WTC11 (cell line): ENCODE results near the gene GPR18. TPM values are rescaled to one million over a fixed set of nuclear protein-coding genes. Genes with fewer than 3 reads are reported as not detected.

ENCODE experiments used
- ATAC-seq: fragments of 200-7000 bp; cut with Tn5 transposase; 2 replicates; pipeline ENCODE4 v1.10.0; 2021; ENCODE audit warnings: mild to moderate bottlenecking, moderate library complexity
- CTCF ChIA-PET: fragments of 300-600 bp; sonication (Branson Sonifier 250); formaldehyde crosslinking; loops from one replicate; lab custom pipeline; 2021; ENCODE audit warnings: antibody characterized with exemption; lab: Charles Lee
- POLR2A ChIA-PET: fragments of 350-600 bp; sonication (Branson Sonifier 250); formaldehyde crosslinking; loops from one replicate; lab custom pipeline; 2021; ENCODE audit warnings: antibody characterized with exemption; lab: Charles Lee
- DNase-seq: peaks from one replicate; pipeline ENCODE4 v3.0.0; 2021; ENCODE audit warnings: low spot score
- H3K27ac Mint-ChIP-seq: 2 replicates; pipeline ENCODE4 v1.8.0; 2021; ENCODE audit warnings: mixed read lengths
- H3K27me3 Mint-ChIP-seq: 2 replicates; pipeline ENCODE4 v1.8.0; 2021; ENCODE audit warnings: low read depth, mild to moderate bottlenecking, moderate library complexity, mixed read lengths
- H3K36me3 Mint-ChIP-seq: 2 replicates; pipeline ENCODE4 v1.8.0; 2021; ENCODE audit warnings: mixed read lengths
- H3K4me1 Mint-ChIP-seq: 2 replicates; pipeline ENCODE4 v1.8.0; 2022; ENCODE audit warnings: mixed read lengths
- H3K4me3 Mint-ChIP-seq: 2 replicates; pipeline ENCODE4 v1.8.0; 2021; ENCODE audit warnings: mild to moderate bottlenecking, moderate library complexity, mixed read lengths
- H3K9me3 Mint-ChIP-seq: 2 replicates; pipeline ENCODE4 v1.8.0; 2021; ENCODE audit warnings: mixed read lengths
- ARID4B ChIP-seq: sonication (generic); formaldehyde crosslinking; IDR thresholded peaks from 2 replicates; pipeline ENCODE4 v1.8.0; 2023; ENCODE audit warnings: missing genetic modification reagents, mild to moderate bottlenecking, borderline replicate concordance
- CTCF ChIP-seq: fragments of 200-600 bp; IDR thresholded peaks from 2 replicates; pipeline ENCODE4 v1.8.0; 2022; ENCODE audit warnings: antibody characterized with exemption
- ELF4 ChIP-seq: sonication (generic); formaldehyde crosslinking; IDR thresholded peaks from 2 replicates; pipeline ENCODE4 v1.8.1; 2022; ENCODE audit warnings: low read depth, mild to moderate bottlenecking, moderate library complexity, missing genetic modification reagents
- EMX1 ChIP-seq: fragments of 250-450 bp; sonication (Bioruptor Pico); IDR thresholded peaks from 2 replicates; pipeline ENCODE4 v1.8.0; 2021; ENCODE audit warnings: mild to moderate bottlenecking
- ERG ChIP-seq: fragments of 250-450 bp; sonication (Bioruptor Pico); IDR thresholded peaks from 2 replicates; pipeline ENCODE4 v1.8.0; 2021; ENCODE audit warnings: mild to moderate bottlenecking
- IRF2 ChIP-seq: sonication (generic); formaldehyde crosslinking; IDR thresholded peaks from 2 replicates; pipeline ENCODE4 v1.8.0; 2022; ENCODE audit warnings: low read depth, missing genetic modification reagents, borderline replicate concordance
- MXD4 ChIP-seq: fragments of 250-450 bp; sonication (Bioruptor Pico); IDR thresholded peaks from 2 replicates; pipeline ENCODE4 v1.8.0; 2021; ENCODE audit warnings: mild to moderate bottlenecking, moderate library complexity, borderline replicate concordance
- PRDM15 ChIP-seq: sonication (generic); formaldehyde crosslinking; IDR thresholded peaks from 2 replicates; pipeline ENCODE4 v1.8.0; 2022; ENCODE audit warnings: missing genetic modification reagents
- PREB ChIP-seq: sonication (generic); formaldehyde crosslinking; IDR thresholded peaks from 2 replicates; pipeline ENCODE4 v1.8.1; 2022; ENCODE audit warnings: mild to moderate bottlenecking, missing genetic modification reagents, moderate library complexity, borderline replicate concordance
- USF2 ChIP-seq: sonication (generic); formaldehyde crosslinking; IDR thresholded peaks from 2 replicates; pipeline ENCODE4 v1.8.1; 2023; ENCODE audit warnings: mild to moderate bottlenecking, missing genetic modification reagents, moderate library complexity
- ZMAT4 ChIP-seq: fragments of 250-450 bp; sonication (Bioruptor Pico); IDR thresholded peaks from 2 replicates; pipeline ENCODE4 v1.9.0; 2021; ENCODE audit warnings: mild to moderate bottlenecking
- total RNA-seq: library from RNA; stranded (reverse); gene quantifications from 3 replicates; pipeline ENCODE4 v1.2.3, GENCODE V29; 2021
- TF ChIP-seq, protein P1 (sequence below): sonication (generic); formaldehyde crosslinking; IDR thresholded peaks from 2 replicates; pipeline ENCODE4 v1.8.1; 2023; ENCODE audit warnings: mild to moderate bottlenecking, missing genetic modification reagents, borderline replicate concordance
- TF ChIP-seq, protein P2 (sequence below): sonication (generic); formaldehyde crosslinking; IDR thresholded peaks from 2 replicates; pipeline ENCODE4 v1.8.0; 2022; ENCODE audit warnings: mild to moderate bottlenecking, missing genetic modification reagents
- TF ChIP-seq, protein P3 (sequence below): sonication (generic); formaldehyde crosslinking; IDR thresholded peaks from 2 replicates; pipeline ENCODE4 v1.8.0; 2023; ENCODE audit warnings: missing genetic modification reagents
- TF ChIP-seq, protein P4 (sequence below): sonication (generic); formaldehyde crosslinking; IDR thresholded peaks from 2 replicates; pipeline ENCODE4 v1.8.1; 2023; ENCODE audit warnings: mild to moderate bottlenecking, moderate library complexity, missing genetic modification reagents

The GPR18 gene
- total RNA-seq, 1 experiment from 2014 or later, result 0.09 TPM

DNA sequence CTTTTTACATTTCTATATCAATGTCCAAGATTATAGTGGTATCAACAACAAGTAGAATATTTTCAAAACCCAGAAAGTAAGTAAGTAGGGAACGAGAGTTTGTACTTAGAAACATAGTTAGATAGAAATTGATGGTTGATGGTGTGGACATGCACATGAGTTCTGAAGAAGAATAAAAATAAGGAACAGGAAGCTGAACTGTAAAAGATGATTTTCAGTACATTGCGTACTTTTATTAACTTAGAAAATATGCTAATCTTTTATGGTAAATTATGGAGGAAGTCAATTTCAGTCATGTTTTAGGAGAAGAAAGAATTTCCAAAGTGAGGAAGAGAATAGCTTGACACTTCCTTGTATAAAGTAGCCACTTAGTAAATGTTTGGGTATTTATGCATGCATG, 12.3 kb upstream of the GPR18 start:
- Mint-ChIP-seq H3K36me3 (peaks cover 5% of the 10 kb centered on the region), H3K27ac (no peak overlapping the region), H3K27me3 (no peaks in the 10 kb centered on the region), H3K9me3 (peaks cover 5% of the 10 kb centered on the region; the same call in 1 of the 2 replicates), H3K4me3 (no peak overlapping the region), H3K4me1 (peaks cover under 1% of the 10 kb centered on the region)
- ChIA-PET POLR2A (interaction anchor here (0.5 kb wide), 1 partner anchor 70 kb away, joined by 4 read pairs; no protein-coding TSS in a partner anchor), CTCF (interaction anchor here (1.5 to 2.1 kb wide), 5 partner anchors 11 to 176 kb away, joined by 3 to 6 read pairs (median 5); no protein-coding TSS in a partner anchor)
- DNase-seq (no peak), ATAC-seq (no peak)
- no peak for TF ChIP-seq ARID4B
- no peak for TF ChIP-seq CTCF
- TF ChIP-seq, protein P1, sequence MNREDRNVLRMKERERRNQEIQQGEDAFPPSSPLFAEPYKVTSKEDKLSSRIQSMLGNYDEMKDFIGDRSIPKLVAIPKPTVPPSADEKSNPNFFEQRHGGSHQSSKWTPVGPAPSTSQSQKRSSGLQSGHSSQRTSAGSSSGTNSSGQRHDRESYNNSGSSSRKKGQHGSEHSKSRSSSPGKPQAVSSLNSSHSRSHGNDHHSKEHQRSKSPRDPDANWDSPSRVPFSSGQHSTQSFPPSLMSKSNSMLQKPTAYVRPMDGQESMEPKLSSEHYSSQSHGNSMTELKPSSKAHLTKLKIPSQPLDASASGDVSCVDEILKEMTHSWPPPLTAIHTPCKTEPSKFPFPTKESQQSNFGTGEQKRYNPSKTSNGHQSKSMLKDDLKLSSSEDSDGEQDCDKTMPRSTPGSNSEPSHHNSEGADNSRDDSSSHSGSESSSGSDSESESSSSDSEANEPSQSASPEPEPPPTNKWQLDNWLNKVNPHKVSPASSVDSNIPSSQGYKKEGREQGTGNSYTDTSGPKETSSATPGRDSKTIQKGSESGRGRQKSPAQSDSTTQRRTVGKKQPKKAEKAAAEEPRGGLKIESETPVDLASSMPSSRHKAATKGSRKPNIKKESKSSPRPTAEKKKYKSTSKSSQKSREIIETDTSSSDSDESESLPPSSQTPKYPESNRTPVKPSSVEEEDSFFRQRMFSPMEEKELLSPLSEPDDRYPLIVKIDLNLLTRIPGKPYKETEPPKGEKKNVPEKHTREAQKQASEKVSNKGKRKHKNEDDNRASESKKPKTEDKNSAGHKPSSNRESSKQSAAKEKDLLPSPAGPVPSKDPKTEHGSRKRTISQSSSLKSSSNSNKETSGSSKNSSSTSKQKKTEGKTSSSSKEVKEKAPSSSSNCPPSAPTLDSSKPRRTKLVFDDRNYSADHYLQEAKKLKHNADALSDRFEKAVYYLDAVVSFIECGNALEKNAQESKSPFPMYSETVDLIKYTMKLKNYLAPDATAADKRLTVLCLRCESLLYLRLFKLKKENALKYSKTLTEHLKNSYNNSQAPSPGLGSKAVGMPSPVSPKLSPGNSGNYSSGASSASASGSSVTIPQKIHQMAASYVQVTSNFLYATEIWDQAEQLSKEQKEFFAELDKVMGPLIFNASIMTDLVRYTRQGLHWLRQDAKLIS (CRISPR knock-in tag), result no peak
- TF ChIP-seq MXD4 (CRISPR knock-in tag), result no peak
- TF ChIP-seq ELF4 (CRISPR knock-in tag), result no peak
- TF ChIP-seq, protein P2, sequence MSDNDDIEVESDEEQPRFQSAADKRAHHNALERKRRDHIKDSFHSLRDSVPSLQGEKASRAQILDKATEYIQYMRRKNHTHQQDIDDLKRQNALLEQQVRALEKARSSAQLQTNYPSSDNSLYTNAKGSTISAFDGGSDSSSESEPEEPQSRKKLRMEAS (CRISPR knock-in tag), result no peak
- TF ChIP-seq EMX1 (CRISPR knock-in tag), result no peak
- TF ChIP-seq, protein P3, sequence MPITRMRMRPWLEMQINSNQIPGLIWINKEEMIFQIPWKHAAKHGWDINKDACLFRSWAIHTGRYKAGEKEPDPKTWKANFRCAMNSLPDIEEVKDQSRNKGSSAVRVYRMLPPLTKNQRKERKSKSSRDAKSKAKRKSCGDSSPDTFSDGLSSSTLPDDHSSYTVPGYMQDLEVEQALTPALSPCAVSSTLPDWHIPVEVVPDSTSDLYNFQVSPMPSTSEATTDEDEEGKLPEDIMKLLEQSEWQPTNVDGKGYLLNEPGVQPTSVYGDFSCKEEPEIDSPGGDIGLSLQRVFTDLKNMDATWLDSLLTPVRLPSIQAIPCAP, result no peak
- TF ChIP-seq USF2, result no peak
- no peak for TF ChIP-seq ZMAT4 (CRISPR knock-in tag)
- TF ChIP-seq PREB (CRISPR knock-in tag), result no peak
- TF ChIP-seq, protein P4, sequence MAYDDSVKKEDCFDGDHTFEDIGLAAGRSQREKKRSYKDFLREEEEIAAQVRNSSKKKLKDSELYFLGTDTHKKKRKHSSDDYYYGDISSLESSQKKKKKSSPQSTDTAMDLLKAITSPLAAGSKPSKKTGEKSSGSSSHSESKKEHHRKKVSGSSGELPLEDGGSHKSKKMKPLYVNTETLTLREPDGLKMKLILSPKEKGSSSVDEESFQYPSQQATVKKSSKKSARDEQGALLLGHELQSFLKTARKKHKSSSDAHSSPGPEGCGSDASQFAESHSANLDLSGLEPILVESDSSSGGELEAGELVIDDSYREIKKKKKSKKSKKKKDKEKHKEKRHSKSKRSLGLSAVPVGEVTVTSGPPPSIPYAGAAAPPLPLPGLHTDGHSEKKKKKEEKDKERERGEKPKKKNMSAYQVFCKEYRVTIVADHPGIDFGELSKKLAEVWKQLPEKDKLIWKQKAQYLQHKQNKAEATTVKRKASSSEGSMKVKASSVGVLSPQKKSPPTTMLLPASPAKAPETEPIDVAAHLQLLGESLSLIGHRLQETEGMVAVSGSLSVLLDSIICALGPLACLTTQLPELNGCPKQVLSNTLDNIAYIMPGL (CRISPR knock-in tag), result no peak
- TF ChIP-seq IRF2 (CRISPR knock-in tag), result no peak
- TF ChIP-seq ERG, result no peak
- TF ChIP-seq PRDM15 (CRISPR knock-in tag), result no peak
